IMR-90 (cell line): ENCODE measurements around the gene POFUT2. TPM values are rescaled to one million over a fixed set of nuclear protein-coding genes. Genes with fewer than 3 reads are reported as not detected.

Experiments used
- ATAC-seq: fragments of 200-7000 bp; cut with Tn5 transposase; 2 replicates; pipeline ENCODE4 v1.9.1; 2020; ENCODE audit warnings: low read depth, mild to moderate bottlenecking, moderate library complexity
- BruUV-seq: library from RNA; stranded (reverse); fragments of 400-500 nt; replicated peaks from 2 replicates; lab custom pipeline; 2021; lab: Mats Ljungman, UMichigan
- CTCF ChIA-PET: fragments of 300-600 bp; formaldehyde crosslinking; extraction: SDS; loops from one replicate; lab custom pipeline; 2021; ENCODE audit warnings: antibody characterized with exemption; lab: Yijun Ruan, JAX
- POLR2A ChIA-PET: fragments of 300-600 bp; sonication (Branson Sonifier 250); formaldehyde crosslinking; loops from one replicate; lab custom pipeline; 2022; ENCODE audit warnings: antibody characterized with exemption; ENCODE audit not compliant: unreplicated experiment; lab: Charles Lee
- DNase-seq: peaks from one replicate; pipeline ENCODE4 v3.0.0; 2013
- H2AFZ ChIP-seq: replicated peaks from 2 replicates; pipeline ENCODE3; 2013; ENCODE audit warnings: low read length, mild to moderate bottlenecking; ENCODE audit not compliant: poor library complexity
- H2AK5ac ChIP-seq: 2 replicates; pipeline ENCODE4 v1.6.1; 2013; ENCODE audit warnings: low read depth, low read length, inconsistent platforms
- H2AK9ac ChIP-seq: replicated peaks from 2 replicates; pipeline ENCODE3; 2013; ENCODE audit warnings: mild to moderate bottlenecking, low read depth, low read length, moderate library complexity; ENCODE audit not compliant: poor library complexity
- H2BK120ac ChIP-seq: 2 replicates; pipeline ENCODE4 v1.6.1; 2013; ENCODE audit warnings: low read depth, low read length, inconsistent platforms
- H2BK15ac ChIP-seq: 3 replicates; pipeline ENCODE4 v1.6.1; 2013; ENCODE audit warnings: low read depth, low read length, inconsistent platforms
- H2BK20ac ChIP-seq: 2 replicates; pipeline ENCODE4 v1.6.1; 2013; ENCODE audit warnings: low read depth, mild to moderate bottlenecking, inconsistent platforms, low read length, moderate library complexity
- H2BK5ac ChIP-seq: 2 replicates; pipeline ENCODE4 v1.6.1; 2013; ENCODE audit warnings: mild to moderate bottlenecking, low read depth, low read length, inconsistent platforms; ENCODE audit not compliant: poor library complexity, severe bottlenecking
- H3K14ac ChIP-seq: replicated peaks from 2 replicates; pipeline ENCODE4 v1.6.1; 2013; ENCODE audit warnings: low read depth, low read length, inconsistent platforms
- H3K18ac ChIP-seq: 2 replicates; pipeline ENCODE4 v1.6.1; 2013; ENCODE audit warnings: low read depth, low read length, control low read depth
- H3K23ac ChIP-seq: 2 replicates; pipeline ENCODE4 v1.6.1; 2013; ENCODE audit warnings: low read depth, low read length, inconsistent platforms
- H3K27ac ChIP-seq: 2 replicates; pipeline ENCODE4 v1.5.1; 2013; ENCODE audit warnings: mild to moderate bottlenecking, control low read depth, low read length; ENCODE audit not compliant: insufficient read depth
- H3K27me3 ChIP-seq: 2 replicates; pipeline ENCODE4 v1.6.1; 2013; ENCODE audit warnings: low read length; ENCODE audit not compliant: control insufficient read depth, insufficient read depth
- H3K36me3 ChIP-seq: 2 replicates; pipeline ENCODE4 v1.6.1; 2013; ENCODE audit warnings: low read length, mixed read lengths; ENCODE audit not compliant: control insufficient read depth, insufficient read depth
- H3K4ac ChIP-seq: 2 replicates; pipeline ENCODE4 v1.6.1; 2013; ENCODE audit warnings: low read depth, low read length, inconsistent platforms
- H3K4me1 ChIP-seq: 2 replicates; pipeline ENCODE4 v1.6.1; 2013; ENCODE audit warnings: low read length, mixed read lengths; ENCODE audit not compliant: control insufficient read depth, insufficient read depth
- H3K4me2 ChIP-seq: 2 replicates; pipeline ENCODE4 v1.6.1; 2013; ENCODE audit warnings: low read depth, mild to moderate bottlenecking, control low read depth, low read length, moderate library complexity
- H3K4me3 ChIP-seq: 2 replicates; pipeline ENCODE4 v1.5.1; 2013; ENCODE audit warnings: low read depth, mild to moderate bottlenecking, control low read depth, low read length, moderate library complexity; ENCODE audit not compliant: insufficient read depth
- H3K56ac ChIP-seq: 2 replicates; pipeline ENCODE4 v1.6.1; 2013; ENCODE audit warnings: low read length, inconsistent platforms; ENCODE audit not compliant: insufficient read depth; ENCODE audit errors: extremely low read depth
- H3K79me1 ChIP-seq, 2 experiments: 2 replicates each; pipeline ENCODE4 v1.6.1; 2013; ENCODE audit warnings: low read length in 2 of 2, inconsistent platforms in 1 of 2, low read depth in 1 of 2
- H3K9ac ChIP-seq: 2 replicates; pipeline ENCODE4 v1.6.1; 2013; ENCODE audit warnings: low read depth, low read length, control low read depth
- H3K9me1 ChIP-seq: 2 replicates; pipeline ENCODE4 v1.6.1; 2013; ENCODE audit warnings: low read length, inconsistent platforms; ENCODE audit not compliant: insufficient read depth
- H3K9me3 ChIP-seq: 2 replicates; pipeline ENCODE4 v1.6.1; 2013; ENCODE audit warnings: low read length; ENCODE audit not compliant: control insufficient read depth, insufficient read depth
- H4K20me1 ChIP-seq: 2 replicates; pipeline ENCODE4 v1.6.1; 2013; ENCODE audit warnings: low read length, inconsistent platforms; ENCODE audit not compliant: insufficient read depth
- H4K5ac ChIP-seq: 2 replicates; pipeline ENCODE4 v1.6.1; 2013; ENCODE audit warnings: mild to moderate bottlenecking, low read depth, low read length, control low read depth
- H4K8ac ChIP-seq, 2 experiments: 2 replicates each; pipeline ENCODE4 v1.6.1; 2013; ENCODE audit warnings: low read depth in 2 of 2, low read length in 2 of 2, control low read depth in 1 of 2, inconsistent platforms in 1 of 2
- H4K91ac ChIP-seq: 2 replicates; pipeline ENCODE4 v1.6.1; 2013; ENCODE audit warnings: low read depth, low read length, inconsistent platforms; ENCODE audit not compliant: insufficient read depth
- BHLHE40 ChIP-seq: fragments of 150-350 bp; IDR thresholded peaks from 2 replicates; pipeline ENCODE4 v1.6.1; 2016; ENCODE audit warnings: mild to moderate bottlenecking, low read depth, low read length
- CEBPB ChIP-seq: IDR thresholded peaks from 2 replicates; pipeline ENCODE4 v1.6.1; 2012; ENCODE audit warnings: low read depth, low read length, improper control_type of control experiment
- CHD1 ChIP-seq: IDR thresholded peaks from 2 replicates; pipeline ENCODE4 v1.6.1; 2012; ENCODE audit warnings: low read depth, low read length, improper control_type of control experiment
- CTCF ChIP-seq: conservative IDR thresholded peaks from 2 replicates; pipeline ENCODE4 v1.5.1; 2012; ENCODE audit warnings: mild to moderate bottlenecking, low read depth, low read length, improper control_type of control experiment
- ELK1 ChIP-seq: fragments of 150-350 bp; IDR thresholded peaks from 2 replicates; pipeline ENCODE4 v1.6.1; 2016; ENCODE audit warnings: low read depth, mild to moderate bottlenecking, low read length, moderate library complexity, borderline replicate concordance
- FOS ChIP-seq: fragments of 150-350 bp; IDR thresholded peaks from 2 replicates; pipeline ENCODE4 v1.6.1; 2016; ENCODE audit warnings: low read depth, low read length
- MAFK ChIP-seq: IDR thresholded peaks from 2 replicates; pipeline ENCODE4 v1.6.1; 2012; ENCODE audit warnings: low read depth, low read length, improper control_type of control experiment
- MAZ ChIP-seq: IDR thresholded peaks from 2 replicates; pipeline ENCODE4 v1.6.1; 2012; ENCODE audit warnings: low read depth, mild to moderate bottlenecking, low read length, improper control_type of control experiment, moderate library complexity, borderline replicate concordance
- MXI1 ChIP-seq: IDR thresholded peaks from 2 replicates; pipeline ENCODE4 v1.6.1; 2012; ENCODE audit warnings: low read depth, mild to moderate bottlenecking, low read length, moderate library complexity, borderline replicate concordance
- POLR2A ChIP-seq: IDR thresholded peaks from 2 replicates; pipeline ENCODE4 v1.6.1; 2012; ENCODE audit warnings: mild to moderate bottlenecking, low read depth, low read length
- RAD21 ChIP-seq: IDR thresholded peaks from 2 replicates; pipeline ENCODE4 v1.6.1; 2012; ENCODE audit warnings: low read length, improper control_type of control experiment
- RCOR1 ChIP-seq: IDR thresholded peaks from 2 replicates; pipeline ENCODE4 v1.6.1; 2012; ENCODE audit warnings: mild to moderate bottlenecking, low read length, improper control_type of control experiment; ENCODE audit not compliant: insufficient replicate concordance
- RFX5 ChIP-seq: IDR thresholded peaks from 2 replicates; pipeline ENCODE4 v1.8.0; 2012; ENCODE audit warnings: low read depth, mild to moderate bottlenecking, low read length, moderate library complexity
- SMC3 ChIP-seq: fragments of 150-350 bp; IDR thresholded peaks from 2 replicates; pipeline ENCODE4 v1.6.1; 2016; ENCODE audit warnings: low read depth, mild to moderate bottlenecking, antibody characterized with exemption, low read length, moderate library complexity
- WGBS, 2 experiments: methylation state at CpG; one replicate each; pipeline versions ENCODE4 v1.1.5 to v1.1.7; 2013; ENCODE audit warnings: missing lambda C conversion rate in 2 of 2; ENCODE audit not compliant: insufficient read length in 1 of 2; ENCODE audit errors: extremely low coverage in 2 of 2; 5-methylcytosine and 5-hydroxymethylcytosine counted together
- dilution Hi-C: fragments of 300-500 bp; cut with HindIII; formaldehyde crosslinking; loops from one replicate; pipeline ENCODE4 v1.14.3; 2018; ENCODE audit warnings: low sequenced_read_pairs; ENCODE audit not compliant: unreplicated experiment
- in situ Hi-C: fragments of 300-500 bp; cut with MboI; formaldehyde crosslinking; loops from 3 replicates; pipeline ENCODE4 v1.14.3; 2019; ENCODE audit warnings: low sequenced_read_pairs, inconsistent platforms, mixed read lengths
- intact Hi-C: fragments of 100-400 bp; cut with micrococcal nuclease; formaldehyde crosslinking; loops from 2 replicates; pipeline ENCODE4 v1.10.0; 2022
- polyA plus RNA-seq, 3 experiments: library from polyadenylated mRNA; depleted of rRNA; stranded (reverse); fragments of >200 nt; gene quantifications; 2 replicates each; pipeline ENCODE4 v1.2.3, GENCODE V29; 2012; ENCODE audit warnings: low replicate concordance in 1 of 3
- total RNA-seq: library from RNA; depleted of rRNA; stranded (reverse); fragments of >200 nt; gene quantifications from 2 replicates; pipeline ENCODE4 v1.2.3, GENCODE V29; 2012
- TF ChIP-seq, protein P1 (sequence below): fragments of 150-350 bp; IDR thresholded peaks from 2 replicates; pipeline ENCODE4 v1.6.1; 2017; ENCODE audit warnings: mild to moderate bottlenecking, antibody characterized with exemption, low read length, low read depth

Gene POFUT2
- total and polyA plus RNA-seq, 2 of the 4 experiments (the other 2 are of a cell fraction), result 18.8 to 59.3 TPM

DNA sequence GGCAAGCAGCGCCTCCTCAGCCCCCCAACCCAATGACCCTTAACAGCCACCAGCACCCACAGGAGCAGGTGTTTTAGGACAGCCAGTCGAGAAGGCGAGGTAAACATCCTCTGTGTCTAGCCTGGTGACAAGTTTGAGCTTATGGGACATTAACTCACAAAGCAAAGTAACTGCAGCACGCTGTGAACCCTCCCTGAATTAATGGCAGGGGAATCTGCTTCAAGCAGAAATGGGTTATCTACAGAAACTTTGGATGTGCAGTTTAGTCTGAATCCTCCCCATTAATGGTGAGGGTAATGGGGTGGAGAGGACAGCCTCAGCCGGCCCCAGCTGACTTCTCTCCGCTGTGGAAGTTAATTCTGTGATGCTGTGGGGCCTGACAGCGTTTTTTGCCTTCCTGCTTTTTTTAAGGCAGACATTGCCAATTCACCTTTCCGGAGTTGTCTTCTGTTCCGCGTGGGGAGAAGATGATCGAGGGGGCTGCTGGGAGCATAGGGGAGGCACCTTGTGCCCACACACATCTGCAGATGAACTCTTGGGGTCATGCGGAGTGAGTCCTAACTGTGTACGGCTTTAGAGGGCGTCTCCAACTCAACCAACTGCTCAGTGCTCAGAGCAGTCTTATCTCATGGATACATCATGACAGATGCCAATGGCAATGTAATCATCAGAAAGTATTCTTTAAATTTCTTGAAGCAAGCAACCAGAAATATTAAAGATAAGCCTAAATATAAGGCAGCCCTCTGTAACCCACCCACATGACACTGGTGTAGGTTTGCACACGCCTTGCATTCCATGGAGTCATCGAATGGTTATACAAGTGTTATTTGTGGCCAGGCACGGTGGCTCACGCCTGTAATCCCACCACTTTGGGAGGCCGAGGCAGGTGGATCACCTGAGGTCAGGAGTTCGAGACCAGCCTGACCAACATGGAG, 41.0 kb downstream of the POFUT2 start:
- Histone ChIP-seq H3K14ac (no peak overlapping the region), H3K9ac (no peak overlapping the region), H3K9me3 (peaks cover 23% of the 10 kb centered on the region), H3K4me1 (peaks cover 2% of the 10 kb centered on the region; the same call in 1 of the 2 replicates), H3K79me1 (no peaks in the 10 kb centered on the region), H4K8ac (no peak overlapping the region), H4K5ac (no peak overlapping the region), H3K4me2 (no peak overlapping the region), H2AK9ac (peak overlapping the region; percentile 13), H2BK5ac (no peak overlapping the region), H3K9me1 (no peaks in the 10 kb centered on the region), H3K23ac (no peak overlapping the region), H2BK15ac (no peak overlapping the region), H3K56ac (no peak overlapping the region), H3K27ac (no peak overlapping the region), H3K4me3 (no peak overlapping the region), H4K20me1 (no peaks in the 10 kb centered on the region), H2BK20ac (no peak overlapping the region), H3K27me3 (peaks cover 21% of the 10 kb centered on the region), H2AK5ac (no peak overlapping the region), H4K91ac (no peak overlapping the region), H3K18ac (no peak overlapping the region), H3K4ac (no peak overlapping the region), H2AFZ (no peak overlapping the region), H3K36me3 (no peaks in the 10 kb centered on the region), H2BK120ac (no peak overlapping the region)
- CTCF ChIA-PET, result no interaction called here
- 55% methylated on average over 4 of the region's 20 CpGs; no CpG with 5 or more reads in 1 of the 2 experiments for WGBS, 2 experiments
- DNase-seq (no peak), ATAC-seq (no peak)
- in situ Hi-C loops (no loop called here), dilution Hi-C loops (no loop called here), intact Hi-C loops (no loop called here)
- POLR2A ChIA-PET, result no interaction called here
- BruUV-seq, result no TSS peak
- TF ChIP-seq CEBPB (no peak), CHD1 (no peak), RCOR1 (no peak), RAD21 (no peak), MAZ (no peak), CTCF (no peak), POLR2A (no peak), MXI1 (no peak), RFX5 (no peak), SMC3 (no peak), ELK1 (no peak), FOS (no peak), MAFK (no peak), BHLHE40 (no peak)
- TF ChIP-seq, protein P1, sequence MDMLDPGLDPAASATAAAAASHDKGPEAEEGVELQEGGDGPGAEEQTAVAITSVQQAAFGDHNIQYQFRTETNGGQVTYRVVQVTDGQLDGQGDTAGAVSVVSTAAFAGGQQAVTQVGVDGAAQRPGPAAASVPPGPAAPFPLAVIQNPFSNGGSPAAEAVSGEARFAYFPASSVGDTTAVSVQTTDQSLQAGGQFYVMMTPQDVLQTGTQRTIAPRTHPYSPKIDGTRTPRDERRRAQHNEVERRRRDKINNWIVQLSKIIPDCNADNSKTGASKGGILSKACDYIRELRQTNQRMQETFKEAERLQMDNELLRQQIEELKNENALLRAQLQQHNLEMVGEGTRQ, result no peak
